GM18907 (cell line): ENCODE data around the gene SOCS3.

Experiments used
- ATAC-seq: cut with Tn5 transposase; IDR thresholded peaks from one replicate; pipeline ENCODE4 v1.9.1; 2021; ENCODE audit warnings: mild to moderate bottlenecking, moderate library complexity; ENCODE audit not compliant: unreplicated experiment

SOCS3 gene

GRCh38 chr17:78368854-78369495 is 9.1 kb upstream of the SOCS3 start:
- ATAC-seq: no peak

GRCh38 chr17:78368348-78368747 is 8.5 kb upstream of the SOCS3 start:
- no peak for ATAC-seq

GRCh38 chr17:78367193-78367592 is 7.3 kb upstream of the SOCS3 start:
- no peak for ATAC-seq

GRCh38 chr17:78366109-78366848 is 6.4 kb upstream of the SOCS3 start:
- no peak for ATAC-seq

- no peak for ATAC-seq
Measured at GRCh38 chr17:78365561-78366108, 5.8 kb upstream of the SOCS3 start.

- no peak for ATAC-seq
Measured at GRCh38 chr17:78364436-78365281, 4.8 kb upstream of the SOCS3 start.

- ATAC-seq: no peak
Measured at GRCh38 chr17:78362671-78363070, 2.8 kb upstream of the SOCS3 start.

GRCh38 chr17:78362232-78362631 is 2.4 kb upstream of the SOCS3 start:
- no peak for ATAC-seq

- ATAC-seq: no peak
Measured at GRCh38 chr17:78361225-78361701, 1.4 kb upstream of the SOCS3 start.

- peak; percentile 32 for ATAC-seq
Measured at GRCh38 chr17:78360371-78361224, 721 bp upstream of the SOCS3 start.

- ATAC-seq: peak; percentile 1
Measured at GRCh38 chr17:78359321-78359996, 418 bp downstream of the SOCS3 start.

- ATAC-seq: no peak
Measured at GRCh38 chr17:78358538-78359320, 1.1 kb downstream of the SOCS3 start.

GRCh38 chr17:78357672-78358537 is 2.0 kb downstream of the SOCS3 start:
- no peak for ATAC-seq

- ATAC-seq: no peak
Measured at GRCh38 chr17:78357177-78357586, 2.7 kb downstream of the SOCS3 start.

- ATAC-seq: peak; percentile 55
Measured at GRCh38 chr17:78356101-78356713, 3.7 kb downstream of the SOCS3 start.

- ATAC-seq: no peak
Measured at GRCh38 chr17:78355701-78356100, 4.2 kb downstream of the SOCS3 start.

- no peak for ATAC-seq
Measured at GRCh38 chr17:78355045-78355641, 4.7 kb downstream of the SOCS3 start.
